ENCODE data around the gene GRM5. TPM values are rescaled to one million over a fixed set of nuclear protein-coding genes. Genes with fewer than 3 reads are reported as not detected.
A peak's percentile ranks its signal among the peaks of the same experiment; 100 is the strongest.

Gene GRM5
- total and polyA plus RNA-seq, 2 donors (not counting 1 experiment from before 2014, with no cell fraction given): 0.01 TPM; not detected in 1

DNA sequence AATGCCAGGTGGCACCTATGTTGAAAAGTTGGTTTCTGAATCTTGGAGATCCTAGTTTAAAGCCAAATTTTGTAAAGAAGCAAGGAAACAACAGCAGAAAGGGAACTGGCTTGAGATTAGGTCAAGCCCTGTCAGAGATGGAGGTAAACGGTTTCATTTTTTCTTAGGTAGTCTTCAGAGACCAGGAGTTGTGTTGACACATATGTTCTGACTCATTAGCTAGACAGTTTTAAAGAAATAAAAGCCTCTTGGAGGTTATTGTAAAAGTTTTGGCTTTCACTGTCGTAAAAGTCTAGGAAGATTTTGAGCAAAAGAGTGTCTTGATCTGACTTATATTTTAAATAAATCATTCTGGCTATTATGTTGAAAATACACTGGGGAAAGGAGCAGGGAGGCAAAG is 576.8 kb downstream of the GRM5 start:
- Histone ChIP-seq H3K4me2 (ENCODE audit: extremely low read depth, insufficient read depth, low read length) (no peak overlapping the region), H3K27me3 (ENCODE audit: control insufficient read depth, insufficient read depth, low read length) (no peaks in the 10 kb centered on the region), H4K20me1 (ENCODE audit: control insufficient read depth, extremely low read depth, insufficient read depth, low read length) (no peaks in the 10 kb centered on the region), H2AFZ (ENCODE audit: low read length) (no peak overlapping the region), H3K36me3 (ENCODE audit: control insufficient read depth, insufficient read depth, low read length) (no peaks in the 10 kb centered on the region), H3K9me3 (ENCODE audit: control insufficient read depth, insufficient read depth, low read depth, low read length) (no peaks in the 10 kb centered on the region), H3K9ac (ENCODE audit: insufficient read depth, low read length) (no peak overlapping the region), H3K4me3 (replicated peaks in 1 of 4; ENCODE audit: control extremely low read depth in 1 of 4, insufficient read depth in 1 of 4, low read depth in 3 of 4, low read length in 4 of 4) (no peak overlapping the region), H3K79me2 (ENCODE audit: control insufficient read depth, insufficient read depth, low read length) (no peaks in the 10 kb centered on the region), H3K27ac (ENCODE audit: insufficient read depth, low read length) (no peak overlapping the region), H3K4me1 (ENCODE audit: control insufficient read depth, extremely low read depth, insufficient read depth, low read length) (no peaks in the 10 kb centered on the region)
- TF ChIP-seq, protein P1, sequence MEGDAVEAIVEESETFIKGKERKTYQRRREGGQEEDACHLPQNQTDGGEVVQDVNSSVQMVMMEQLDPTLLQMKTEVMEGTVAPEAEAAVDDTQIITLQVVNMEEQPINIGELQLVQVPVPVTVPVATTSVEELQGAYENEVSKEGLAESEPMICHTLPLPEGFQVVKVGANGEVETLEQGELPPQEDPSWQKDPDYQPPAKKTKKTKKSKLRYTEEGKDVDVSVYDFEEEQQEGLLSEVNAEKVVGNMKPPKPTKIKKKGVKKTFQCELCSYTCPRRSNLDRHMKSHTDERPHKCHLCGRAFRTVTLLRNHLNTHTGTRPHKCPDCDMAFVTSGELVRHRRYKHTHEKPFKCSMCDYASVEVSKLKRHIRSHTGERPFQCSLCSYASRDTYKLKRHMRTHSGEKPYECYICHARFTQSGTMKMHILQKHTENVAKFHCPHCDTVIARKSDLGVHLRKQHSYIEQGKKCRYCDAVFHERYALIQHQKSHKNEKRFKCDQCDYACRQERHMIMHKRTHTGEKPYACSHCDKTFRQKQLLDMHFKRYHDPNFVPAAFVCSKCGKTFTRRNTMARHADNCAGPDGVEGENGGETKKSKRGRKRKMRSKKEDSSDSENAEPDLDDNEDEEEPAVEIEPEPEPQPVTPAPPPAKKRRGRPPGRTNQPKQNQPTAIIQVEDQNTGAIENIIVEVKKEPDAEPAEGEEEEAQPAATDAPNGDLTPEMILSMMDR (conservative IDR thresholded peaks at IDR 0.05 in 1 of 2, IDR thresholded peaks at IDR 0.05 in 1 of 2; ENCODE audit: low read depth in 1 of 2, low read length in 2 of 2): no peak
- no peak for TF ChIP-seq EZH2 (IDR thresholded peaks at IDR 0.05; ENCODE audit: low read length, missing control alignments)
- peak in 1 of 2 donors; percentile 57 for DNase-seq (ENCODE audit: low read depth in 2 of 2)

DNA sequence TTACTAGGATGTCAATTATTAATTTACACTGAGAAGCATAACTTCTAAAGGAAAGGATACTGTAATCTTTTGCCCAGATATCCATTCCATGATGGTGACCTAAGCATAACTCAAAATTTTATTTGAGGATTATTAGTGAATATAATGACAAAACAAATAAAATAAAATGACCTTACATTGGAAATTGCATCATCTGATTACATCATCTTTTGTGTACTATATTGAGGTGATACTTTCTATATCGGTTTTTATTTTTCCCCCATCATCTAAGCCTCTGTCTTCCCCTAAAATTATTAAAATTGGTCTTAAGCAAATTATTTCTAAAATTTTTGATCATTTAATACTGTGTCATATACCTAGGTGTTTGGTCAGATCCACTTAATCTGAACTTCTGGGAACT is 578.1 kb downstream of the GRM5 start:
- Histone ChIP-seq H3K27ac (ENCODE audit: insufficient read depth, low read length) (no peak overlapping the region), H3K4me2 (ENCODE audit: extremely low read depth, insufficient read depth, low read length) (no peak overlapping the region), H3K79me2 (ENCODE audit: control insufficient read depth, insufficient read depth, low read length) (no peaks in the 10 kb centered on the region), H3K9me3 (ENCODE audit: control insufficient read depth, insufficient read depth, low read depth, low read length) (no peaks in the 10 kb centered on the region), H3K9ac (ENCODE audit: insufficient read depth, low read length) (no peak overlapping the region), H3K4me3 (replicated peaks in 1 of 4; ENCODE audit: control extremely low read depth in 1 of 4, insufficient read depth in 1 of 4, low read depth in 3 of 4, low read length in 4 of 4) (no peak overlapping the region), H2AFZ (ENCODE audit: low read length) (no peak overlapping the region), H3K36me3 (ENCODE audit: control insufficient read depth, insufficient read depth, low read length) (no peaks in the 10 kb centered on the region), H4K20me1 (ENCODE audit: control insufficient read depth, extremely low read depth, insufficient read depth, low read length) (no peaks in the 10 kb centered on the region), H3K4me1 (ENCODE audit: control insufficient read depth, extremely low read depth, insufficient read depth, low read length) (peaks cover 3% of the 10 kb centered on the region), H3K27me3 (ENCODE audit: control insufficient read depth, insufficient read depth, low read length) (no peaks in the 10 kb centered on the region)
- no peak for TF ChIP-seq EZH2 (IDR thresholded peaks at IDR 0.05; ENCODE audit: low read length, missing control alignments)
- TF ChIP-seq, protein P1 (conservative IDR thresholded peaks at IDR 0.05 in 1 of 2, IDR thresholded peaks at IDR 0.05 in 1 of 2; ENCODE audit: low read depth in 1 of 2, low read length in 2 of 2): no peak
- DNase-seq (ENCODE audit: low read depth in 2 of 2): no peak

DNA sequence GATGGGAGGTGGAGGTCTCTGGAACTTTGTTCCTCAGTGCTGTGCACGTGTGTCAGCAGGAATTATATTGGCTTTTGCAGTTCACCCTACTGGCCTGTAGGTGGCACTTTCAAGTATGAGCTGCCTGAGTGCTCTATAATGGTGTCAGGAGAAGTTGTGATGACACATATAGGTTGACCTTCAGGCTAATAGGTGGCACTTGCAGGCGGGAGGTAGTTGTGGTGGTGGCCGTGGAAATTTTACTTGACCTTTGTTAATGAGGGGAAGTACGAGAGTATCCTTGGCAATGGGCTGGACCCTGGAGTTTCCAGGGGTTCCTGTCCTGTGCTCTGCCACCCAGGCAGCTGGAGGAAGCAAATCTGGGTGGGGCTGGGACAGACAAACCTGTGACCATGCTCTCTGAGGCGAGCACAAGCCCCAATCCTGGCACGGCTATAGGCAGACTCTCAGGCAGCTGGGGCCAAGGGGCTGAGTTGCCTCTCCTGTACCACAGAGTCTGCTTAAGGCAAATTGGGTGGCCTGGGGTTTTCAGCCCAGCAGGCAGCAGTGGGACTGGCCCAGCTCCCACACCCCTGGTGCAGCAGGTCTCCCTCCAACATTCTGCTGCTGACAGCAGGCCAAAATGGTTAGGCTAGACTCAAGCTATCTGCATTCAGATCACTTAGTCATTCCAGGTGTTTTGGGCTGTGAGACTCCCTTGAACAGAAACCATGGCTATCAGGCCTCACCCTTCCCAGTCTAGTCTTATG is 580.7 kb downstream of the GRM5 start:
- peak; percentile 26 to 29 for DNase-seq (ENCODE audit: low read depth in 2 of 2)
- no peaks in the 10 kb centered on the region for H3K36me3 ChIP-seq (ENCODE audit: control insufficient read depth, insufficient read depth, low read length)
- no peaks in the 10 kb centered on the region for H4K20me1 ChIP-seq (ENCODE audit: control insufficient read depth, extremely low read depth, insufficient read depth, low read length)
- H3K4me1 ChIP-seq (ENCODE audit: control insufficient read depth, extremely low read depth, insufficient read depth, low read length): peaks cover 12% of the 10 kb centered on the region
- no peak overlapping the region for H3K27ac ChIP-seq (ENCODE audit: insufficient read depth, low read length)
- H3K4me2 ChIP-seq (ENCODE audit: extremely low read depth, insufficient read depth, low read length): no peak overlapping the region
- H2AFZ ChIP-seq (ENCODE audit: low read length): no peak overlapping the region
- no peak overlapping the region for H3K9ac ChIP-seq (ENCODE audit: insufficient read depth, low read length)
- no peak for TF ChIP-seq EZH2 (IDR thresholded peaks at IDR 0.05; ENCODE audit: low read length, missing control alignments)
- TF ChIP-seq, protein P1 (conservative IDR thresholded peaks at IDR 0.05 in 1 of 2, IDR thresholded peaks at IDR 0.05 in 1 of 2; ENCODE audit: low read depth in 1 of 2, low read length in 2 of 2): peak; percentile 49 to 71
- no peaks in the 10 kb centered on the region for H3K79me2 ChIP-seq (ENCODE audit: control insufficient read depth, insufficient read depth, low read length)
- no peak overlapping the region for H3K4me3 ChIP-seq (replicated peaks in 1 of 4; ENCODE audit: control extremely low read depth in 1 of 4, insufficient read depth in 1 of 4, low read depth in 3 of 4, low read length in 4 of 4)
- no peaks in the 10 kb centered on the region for H3K9me3 ChIP-seq (ENCODE audit: control insufficient read depth, insufficient read depth, low read depth, low read length)
- H3K27me3 ChIP-seq (ENCODE audit: control insufficient read depth, insufficient read depth, low read length): no peaks in the 10 kb centered on the region
